ENCODE results near the gene ATP8B2.
A peak's percentile ranks its signal among the peaks of the same experiment; 100 is the strongest.
"Not testable (repeated sequence)": the region's sequence is repeated elsewhere in the genome, so short reads cannot be mapped to it uniquely, and the experiment has no call there.

The ATP8B2 gene

GRCh38 chr1:154324669-154325582 lies at the start of gene ATP8B2:
Gene ATP8B2 (plus strand): TSS chr1:154325525. CDS start chr1:154328142, 2,617 bp downstream.
- DNase-seq (ENCODE audit: low read depth): no peak

- DNase-seq (ENCODE audit: low read depth): no peak
These were observed 48.5 kb upstream of the ATP8B2 start for GRCh38 chr1:154276797-154277196.

- not testable (repeated sequence) for DNase-seq (ENCODE audit: low read depth)
These were observed 37.7 kb upstream of the ATP8B2 start for GRCh38 chr1:154287591-154287990.

- no peak for DNase-seq (ENCODE audit: low read depth)
These were observed 36.7 kb upstream of the ATP8B2 start for GRCh38 chr1:154288661-154289060.

GRCh38 chr1:154290921-154291320 lies 34.4 kb upstream of the ATP8B2 start:
- DNase-seq (ENCODE audit: low read depth): no peak

- no peak for DNase-seq (ENCODE audit: low read depth)
These were observed 29.7 kb upstream of the ATP8B2 start for GRCh38 chr1:154295408-154296235.

GRCh38 chr1:154301582-154301981 lies 23.7 kb upstream of the ATP8B2 start:
- DNase-seq (ENCODE audit: low read depth): no peak

GRCh38 chr1:154304664-154305337 lies 20.5 kb upstream of the ATP8B2 start:
- DNase-seq (ENCODE audit: low read depth): no peak

GRCh38 chr1:154306151-154306550 lies 19.2 kb upstream of the ATP8B2 start:
- peak; percentile 57 for DNase-seq (ENCODE audit: low read depth)

- DNase-seq (ENCODE audit: low read depth): not testable (repeated sequence)
These were observed 17.6 kb upstream of the ATP8B2 start for GRCh38 chr1:154307670-154308270.

- not testable (repeated sequence) for DNase-seq (ENCODE audit: low read depth)
These were observed 16.2 kb upstream of the ATP8B2 start for GRCh38 chr1:154309136-154309535.

GRCh38 chr1:154312229-154313065 lies 12.9 kb upstream of the ATP8B2 start:
- DNase-seq (ENCODE audit: low read depth): not testable (repeated sequence)

- DNase-seq (ENCODE audit: low read depth): no peak
These were observed 12.3 kb upstream of the ATP8B2 start for GRCh38 chr1:154313066-154313356.

GRCh38 chr1:154314226-154314625 lies 11.1 kb upstream of the ATP8B2 start:
- DNase-seq (ENCODE audit: low read depth): not testable (repeated sequence)

- DNase-seq (ENCODE audit: low read depth): no peak
These were observed 8.6 kb upstream of the ATP8B2 start for GRCh38 chr1:154316704-154317103.

GRCh38 chr1:154318386-154318785 lies 6.9 kb upstream of the ATP8B2 start:
- DNase-seq (ENCODE audit: low read depth): no peak

GRCh38 chr1:154320882-154321608 lies 4.3 kb upstream of the ATP8B2 start, which contains the start of gene AQP10:
Gene AQP10 (plus strand): TSS chr1:154321093. CDS start chr1:154321156, 63 bp downstream.
- no peak for DNase-seq (ENCODE audit: low read depth)

GRCh38 chr1:154321609-154321934 lies 3.8 kb upstream of the ATP8B2 start:
- DNase-seq (ENCODE audit: low read depth): not testable (repeated sequence)

GRCh38 chr1:154323493-154323892 lies 1.8 kb upstream of the ATP8B2 start:
- DNase-seq (ENCODE audit: low read depth): no peak

- no peak for DNase-seq (ENCODE audit: low read depth)
These were observed 1.1 kb upstream of the ATP8B2 start for GRCh38 chr1:154324241-154324640.

All from GM04503 (cell line).